NCI-H1436 (cell line): Measurements from ENCODE around the gene FAM20C.
"Not testable (repeated sequence)": the region's sequence is repeated elsewhere in the genome, so short reads cannot be mapped to it uniquely, and the experiment has no call there.

ENCODE experiments used
- DNase-seq: peaks from one replicate; lab custom pipeline; 2025; lab: John Stamatoyannopoulos, UW

The FAM20C gene

DNA sequence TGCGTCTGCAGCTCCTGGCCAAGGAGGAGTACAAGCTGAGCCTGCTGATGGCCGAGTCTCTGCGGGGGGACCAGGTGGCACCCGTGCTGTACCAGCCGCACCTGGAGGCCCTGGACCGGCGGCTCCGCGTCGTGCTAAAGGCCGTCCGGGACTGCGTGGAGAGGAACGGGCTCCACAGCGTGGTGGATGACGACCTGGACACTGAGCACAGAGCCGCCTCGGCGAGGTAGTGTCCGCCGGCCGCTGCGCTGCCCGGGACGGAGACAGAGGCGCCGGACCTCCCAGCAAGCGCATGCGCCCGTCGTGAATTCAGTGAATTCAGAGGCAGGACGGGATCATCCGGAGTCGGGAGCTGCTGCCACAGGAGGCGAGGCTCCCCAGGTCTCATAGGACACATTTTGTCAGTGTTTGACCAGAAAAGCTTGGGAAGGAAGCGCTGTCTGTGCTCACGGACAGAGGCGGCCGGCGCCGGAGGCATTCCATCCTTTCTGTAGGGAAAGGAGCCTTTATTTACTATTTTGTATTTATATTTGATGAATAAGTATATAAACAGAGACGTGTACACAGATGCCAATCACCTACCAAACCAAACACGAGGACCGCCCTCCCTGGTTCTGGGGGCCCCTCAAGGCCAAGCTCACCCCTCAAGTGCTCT lies 67.5 kb downstream of the FAM20C start:
- no peak for DNase-seq

- DNase-seq: no peak
These were observed 68.3 kb downstream of the FAM20C start for GRCh38 chr7:260441-261281.

GRCh38 chr7:261341-262250 lies 69.2 kb downstream of the FAM20C start:
- no peak for DNase-seq

DNA sequence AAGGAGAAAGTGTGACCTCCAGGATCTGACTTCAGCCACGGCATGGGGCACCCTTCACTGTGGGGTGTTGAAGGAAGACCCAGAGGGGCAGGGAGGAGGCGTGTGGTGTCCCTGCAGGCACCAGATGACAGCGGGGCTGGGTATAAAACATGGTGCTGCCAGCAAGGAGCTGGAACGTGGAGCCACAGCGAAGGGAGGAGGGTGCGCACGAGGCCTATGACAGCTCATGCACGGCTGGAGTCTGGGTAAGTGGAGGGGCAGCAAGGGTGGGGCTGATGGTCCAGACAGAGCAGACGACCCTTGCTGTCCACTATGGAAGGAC lies 69.8 kb downstream of the FAM20C start:
- no peak for DNase-seq

DNA sequence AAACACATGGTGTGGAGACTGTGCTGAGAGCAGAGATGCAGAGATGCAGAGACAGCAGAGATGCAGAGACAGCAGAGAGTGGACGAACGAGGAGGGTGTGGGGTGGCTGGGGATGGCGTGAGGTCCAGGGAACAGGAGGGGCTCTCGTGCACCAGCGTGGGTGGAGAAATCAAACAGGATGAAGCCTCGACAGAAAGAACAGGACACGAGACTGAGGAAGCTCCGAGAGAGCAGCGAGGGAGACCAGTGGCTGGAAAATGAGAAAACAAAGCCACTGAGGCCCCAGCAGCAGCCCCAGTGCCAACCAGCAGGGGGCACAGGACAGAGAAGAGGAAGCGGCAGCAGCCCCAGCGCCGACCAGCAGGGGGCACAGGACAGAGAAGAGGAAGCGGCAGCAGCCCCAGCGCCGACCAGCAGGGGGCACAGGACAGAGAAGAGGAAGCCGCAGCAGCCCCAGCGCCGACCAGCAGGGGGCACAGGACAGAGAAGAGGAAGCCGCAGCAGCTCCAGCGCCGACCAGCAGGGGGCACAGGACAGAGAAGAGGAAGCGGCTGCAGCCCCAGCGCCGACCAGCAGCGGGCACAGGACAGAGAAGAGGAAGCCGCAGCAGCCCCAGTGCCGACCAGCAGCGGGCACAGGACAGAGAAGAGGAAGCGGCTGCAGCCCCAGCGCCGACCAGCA lies 70.4 kb downstream of the FAM20C start:
- DNase-seq: not testable (repeated sequence)

DNA sequence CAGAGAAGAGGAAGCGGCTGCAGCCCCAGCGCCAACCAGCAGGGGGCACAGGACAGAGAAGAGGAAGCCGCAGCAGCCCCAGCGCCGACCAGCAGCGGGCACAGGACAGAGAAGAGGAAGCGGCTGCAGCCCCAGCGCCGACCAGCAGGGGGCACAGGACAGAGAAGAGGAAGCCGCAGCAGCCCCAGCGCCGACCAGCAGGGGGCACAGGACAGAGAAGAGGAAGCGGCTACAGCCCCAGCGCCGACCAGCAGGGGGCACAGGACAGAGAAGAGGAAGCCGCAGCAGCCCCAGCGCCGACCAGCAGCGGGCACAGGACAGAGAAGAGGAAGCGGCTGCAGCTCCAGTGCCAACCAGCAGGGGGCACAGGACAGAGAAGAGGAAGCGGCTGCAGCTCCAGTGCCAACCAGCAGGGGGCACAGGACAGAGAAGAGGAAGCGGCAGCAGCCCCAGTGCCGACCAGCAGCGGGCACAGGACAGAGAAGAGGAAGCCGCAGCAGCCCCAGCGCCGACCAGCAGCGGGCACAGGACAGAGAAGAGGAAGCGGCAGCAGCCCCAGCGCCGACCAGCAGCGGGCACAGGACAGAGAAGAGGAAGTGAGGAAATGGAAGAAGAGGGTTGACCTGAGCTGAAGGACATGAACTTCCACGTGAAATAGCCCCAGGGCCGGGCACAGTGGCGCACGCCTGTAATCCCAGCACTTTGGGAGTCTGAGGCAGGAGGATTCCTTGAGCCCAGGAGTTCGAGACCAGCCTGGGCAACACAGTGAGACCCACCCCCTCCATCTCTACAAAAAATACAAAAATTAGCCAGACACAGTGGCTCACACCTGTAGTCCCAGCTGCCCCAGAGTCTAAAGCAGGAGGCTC lies 71.3 kb downstream of the FAM20C start:
- DNase-seq: not testable (repeated sequence)

DNA sequence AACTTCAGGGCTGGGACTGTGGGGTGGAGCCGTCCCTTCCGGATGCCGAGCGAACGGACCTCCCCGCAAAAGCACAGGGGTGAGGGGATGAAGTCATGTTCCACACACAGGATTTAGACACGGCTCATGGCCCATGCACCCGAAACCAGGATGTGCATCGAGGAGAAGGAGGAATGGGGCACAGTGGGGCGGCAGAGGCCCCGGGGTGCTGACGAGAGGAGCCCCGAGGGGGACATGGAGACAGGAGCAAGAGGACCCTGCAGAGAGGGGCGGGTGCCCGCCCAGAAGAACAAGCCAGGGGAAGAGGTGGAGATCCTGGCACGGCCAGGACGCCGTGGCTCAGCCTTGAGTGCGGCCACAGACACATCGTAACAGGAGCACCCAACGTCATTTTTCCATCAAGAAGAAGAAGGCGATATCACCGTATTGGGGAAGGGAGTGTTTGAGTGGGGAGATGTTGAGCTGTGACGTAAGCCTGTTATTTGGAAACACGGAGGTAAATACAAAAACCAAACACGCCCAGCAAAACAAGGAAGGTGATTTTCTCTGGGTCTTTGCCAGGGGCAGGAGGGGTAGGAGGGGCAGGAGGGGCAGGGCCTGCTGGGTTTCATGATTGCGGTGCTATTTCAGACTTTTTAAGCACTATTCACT lies 72.3 kb downstream of the FAM20C start:
- peak; percentile 12 for DNase-seq

GRCh38 chr7:265192-265997 lies 73.0 kb downstream of the FAM20C start:
- DNase-seq: no peak

GRCh38 chr7:265998-266850 lies 73.9 kb downstream of the FAM20C start:
- no peak for DNase-seq

- no peak for DNase-seq
These were observed 74.8 kb downstream of the FAM20C start for GRCh38 chr7:266851-267840.

GRCh38 chr7:268991-269390 lies 76.6 kb downstream of the FAM20C start:
- DNase-seq: no peak

DNA sequence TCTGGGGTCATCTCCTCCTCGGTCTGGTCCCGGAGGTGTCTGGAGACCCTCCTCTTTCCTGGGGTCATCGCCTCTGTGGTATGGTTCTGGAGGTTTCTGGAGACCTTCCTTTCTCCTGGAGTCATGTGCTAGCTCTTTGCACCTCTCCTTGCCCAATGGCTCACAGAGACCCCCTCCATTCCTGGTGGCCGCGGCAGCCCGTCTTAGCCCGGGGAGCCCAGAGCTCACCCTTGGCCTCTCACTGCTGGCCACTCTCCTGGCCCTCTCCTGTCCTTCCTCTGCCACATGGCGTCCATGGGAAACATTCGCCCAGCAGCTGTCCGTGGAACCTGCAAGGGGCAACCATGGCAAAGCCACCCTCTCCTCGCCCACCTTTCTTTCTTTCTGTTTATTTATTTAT lies 77.3 kb downstream of the FAM20C start:
- DNase-seq: no peak

GRCh38 chr7:270351-270983 lies 78.1 kb downstream of the FAM20C start:
- no peak for DNase-seq

- DNase-seq: no peak
These were observed 79.1 kb downstream of the FAM20C start for GRCh38 chr7:271266-272107.

DNA sequence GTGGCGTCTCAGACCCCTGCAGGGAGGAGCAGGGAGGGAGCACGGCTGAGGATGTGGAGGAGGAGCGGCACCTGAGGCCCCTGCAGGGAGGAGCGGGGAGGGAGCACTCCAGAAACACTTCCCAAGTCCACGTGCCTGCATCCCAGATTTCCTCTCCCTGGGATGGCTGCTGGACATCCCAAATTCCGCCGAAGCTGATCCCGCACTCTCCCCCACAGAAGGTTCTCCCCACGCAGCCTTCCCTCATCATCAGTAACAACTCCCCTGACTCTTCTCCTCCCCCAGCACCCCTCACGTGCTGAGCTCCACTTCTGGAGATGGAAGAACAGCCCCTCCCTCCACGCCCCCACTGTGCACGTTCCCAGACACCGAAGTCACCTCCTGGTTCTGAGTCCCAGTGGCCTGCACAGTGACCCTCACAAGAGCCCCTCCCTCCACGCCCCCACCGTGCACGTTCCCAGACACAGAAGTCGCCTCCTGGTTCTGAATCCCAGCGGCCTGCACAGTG lies 79.8 kb downstream of the FAM20C start:
- no peak for DNase-seq

- no peak for DNase-seq
These were observed 80.3 kb downstream of the FAM20C start for GRCh38 chr7:272631-273030.
